ENCODE results near the gene SORCS2.

Gene SORCS2

DNA sequence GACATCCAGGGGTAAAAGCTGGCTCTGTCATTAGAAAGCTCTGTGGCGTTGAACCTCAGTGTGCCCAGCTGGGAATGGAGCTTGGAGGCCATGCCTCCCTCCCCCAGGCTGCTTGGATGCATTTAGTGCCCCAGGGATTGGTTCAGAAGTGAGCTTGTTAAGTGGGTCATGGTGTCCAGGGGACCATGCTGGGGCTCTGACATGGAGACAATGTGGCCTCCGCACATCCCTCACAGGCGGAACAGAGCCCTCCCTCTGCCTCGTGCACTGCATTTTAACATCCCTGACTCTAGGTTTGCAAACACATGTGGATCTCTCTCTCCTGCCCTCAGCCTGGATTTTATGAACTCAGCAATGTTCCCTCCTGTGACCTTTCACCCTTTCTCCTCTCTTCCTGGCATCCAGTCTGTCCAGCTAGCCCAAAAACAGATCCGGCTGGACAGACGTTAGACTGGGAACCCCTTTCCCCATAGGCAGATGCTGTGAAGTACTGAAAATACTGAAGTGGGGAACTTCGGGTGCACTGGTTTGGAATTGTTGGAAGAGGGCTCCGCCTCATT, 81.5 kb downstream of the SORCS2 start:
- DNase-seq: no peak

DNA sequence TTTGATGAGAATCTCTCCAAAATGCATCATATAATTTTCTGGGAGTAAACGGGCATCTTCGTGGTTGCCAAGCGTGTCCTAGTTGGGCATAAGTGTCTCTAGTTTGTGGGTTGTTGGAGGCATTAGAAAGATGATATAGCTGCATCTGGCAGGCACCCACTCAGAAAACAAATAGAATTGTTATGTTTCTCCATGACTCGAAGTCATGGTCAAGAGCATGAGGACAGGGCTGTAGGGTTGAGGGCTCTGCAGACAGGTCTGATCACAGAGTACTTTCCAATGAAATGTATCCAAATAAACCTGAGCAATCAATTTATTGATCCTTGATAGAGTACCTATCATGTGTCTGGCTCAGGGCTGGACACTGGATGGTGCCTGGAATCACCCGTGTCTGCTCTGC, 82.7 kb downstream of the SORCS2 start:
- no peak for DNase-seq

DNA sequence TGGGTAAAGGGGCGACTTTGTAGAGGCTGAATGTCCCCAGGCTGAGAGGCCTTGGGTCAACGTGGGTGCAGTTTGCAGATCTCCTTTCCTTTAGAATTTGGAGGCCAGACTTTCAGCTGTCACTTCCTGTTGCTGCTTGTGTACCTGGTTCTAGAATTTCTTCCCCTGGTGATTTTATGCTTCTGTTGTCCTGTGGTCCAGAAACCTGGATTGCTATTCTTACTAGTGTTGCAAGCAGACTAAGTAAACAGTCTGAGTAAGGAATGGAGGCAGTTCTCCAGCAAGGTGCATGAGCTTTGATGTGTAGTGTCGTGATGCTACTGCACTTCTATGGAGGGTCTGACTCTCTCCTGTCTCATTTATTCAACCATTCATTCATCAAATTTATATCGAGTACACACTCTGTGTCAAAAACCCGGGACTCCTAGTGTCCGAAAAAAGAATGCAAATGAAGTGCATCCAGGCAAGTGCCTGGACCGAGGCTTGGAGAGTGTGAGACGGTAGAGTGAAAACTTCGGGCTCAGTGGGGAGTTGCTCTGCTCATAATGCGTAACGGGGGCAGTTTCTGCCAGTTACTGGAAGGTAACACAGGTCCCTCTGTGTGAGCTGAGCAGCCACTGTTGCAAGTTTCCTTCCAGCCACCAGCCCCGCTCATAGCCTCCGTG, 83.3 kb downstream of the SORCS2 start:
- DNase-seq: no peak

DNA sequence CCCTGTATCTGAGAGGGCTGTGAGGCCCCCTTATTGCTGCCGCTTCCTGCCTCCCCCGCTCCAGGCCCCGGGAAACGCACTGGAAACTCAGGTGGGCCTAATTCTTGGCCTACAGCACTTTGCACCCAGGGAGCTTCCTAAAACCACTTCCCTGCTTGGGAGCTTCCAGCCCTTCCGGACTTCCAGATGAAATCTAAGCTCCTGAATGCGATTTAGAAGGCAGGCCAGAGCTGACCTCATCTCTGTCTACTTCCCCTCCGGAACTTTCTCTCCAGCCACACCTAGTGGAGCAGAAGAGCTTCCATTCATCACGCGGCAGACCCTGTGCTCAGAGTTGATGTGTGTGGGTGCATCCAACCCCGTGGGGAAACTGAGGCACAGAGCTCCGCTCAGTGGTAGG, 84.2 kb downstream of the SORCS2 start:
- no peak for DNase-seq

DNA sequence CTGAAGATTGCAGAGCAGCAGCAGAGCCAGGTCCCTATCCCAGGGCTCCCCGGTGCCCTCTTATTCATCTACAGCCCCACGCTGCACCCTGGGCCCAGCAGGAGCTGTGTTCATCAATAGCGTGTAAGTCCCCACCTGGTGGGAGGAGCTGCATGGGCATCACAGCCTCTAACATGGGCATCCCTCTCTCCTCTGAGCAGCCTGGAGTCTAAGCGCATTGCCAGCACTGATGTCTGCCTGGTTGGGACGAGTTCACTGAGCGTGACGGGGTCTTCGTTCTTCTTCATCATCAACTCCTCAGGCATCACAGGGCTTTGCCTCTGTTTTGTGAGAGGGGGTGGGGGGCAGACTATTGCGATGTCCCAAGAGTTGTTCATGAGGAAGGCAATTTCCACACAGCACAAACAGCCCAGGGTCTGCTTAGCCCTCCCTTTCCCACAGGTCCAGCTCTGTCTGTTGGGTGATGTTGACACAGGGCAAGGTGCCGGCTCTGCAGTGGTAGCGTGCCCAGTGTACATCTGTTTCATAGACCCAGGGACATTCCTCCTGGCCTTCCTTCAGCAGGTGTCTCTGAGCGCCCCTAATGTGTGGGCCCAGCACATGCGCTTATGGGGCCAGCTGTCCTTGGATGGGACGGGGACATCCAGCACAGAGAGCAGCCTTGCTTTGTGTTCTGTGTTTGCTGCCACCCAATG, 85.9 kb downstream of the SORCS2 start:
- DNase-seq: no peak

DNA sequence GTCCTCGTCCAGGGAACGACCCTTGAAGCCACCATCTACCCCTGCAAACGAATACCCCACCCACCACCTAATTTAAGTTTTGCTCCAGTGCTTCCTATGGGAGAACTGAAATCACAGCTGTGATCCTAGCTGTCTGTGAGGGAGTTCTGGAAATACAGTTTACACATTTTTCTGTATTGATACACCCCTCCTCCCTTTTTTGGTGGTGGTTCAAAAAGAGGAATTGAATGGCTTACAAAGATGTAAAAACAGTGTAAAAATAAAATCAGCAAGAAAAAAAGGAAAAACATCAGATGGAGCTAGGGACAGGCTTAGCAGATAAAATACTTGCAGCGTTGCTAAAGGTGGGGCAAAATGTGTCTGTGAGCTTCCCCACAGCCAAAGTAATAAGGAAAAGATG, 86.6 kb downstream of the SORCS2 start:
- DNase-seq: no peak

DNA sequence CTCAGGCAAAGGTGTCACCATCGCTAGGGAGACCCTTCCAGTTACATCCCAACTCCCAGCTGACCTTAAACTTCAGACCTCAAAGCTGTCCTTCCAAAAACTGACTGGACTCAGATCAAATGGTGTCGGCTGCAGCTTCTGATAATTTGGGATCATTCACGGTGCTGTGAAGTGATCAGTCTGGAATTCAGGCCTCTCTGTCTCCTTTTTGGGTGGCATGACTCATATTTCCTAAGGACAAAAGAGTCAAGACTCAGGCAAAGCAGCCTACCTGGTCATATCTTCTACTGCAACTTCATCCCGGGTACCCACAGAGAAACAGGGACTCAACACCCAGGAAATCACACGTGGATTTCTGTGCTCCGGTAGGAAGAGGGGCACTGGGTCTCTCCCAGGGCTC, 87.6 kb downstream of the SORCS2 start:
- no peak for DNase-seq

DNA sequence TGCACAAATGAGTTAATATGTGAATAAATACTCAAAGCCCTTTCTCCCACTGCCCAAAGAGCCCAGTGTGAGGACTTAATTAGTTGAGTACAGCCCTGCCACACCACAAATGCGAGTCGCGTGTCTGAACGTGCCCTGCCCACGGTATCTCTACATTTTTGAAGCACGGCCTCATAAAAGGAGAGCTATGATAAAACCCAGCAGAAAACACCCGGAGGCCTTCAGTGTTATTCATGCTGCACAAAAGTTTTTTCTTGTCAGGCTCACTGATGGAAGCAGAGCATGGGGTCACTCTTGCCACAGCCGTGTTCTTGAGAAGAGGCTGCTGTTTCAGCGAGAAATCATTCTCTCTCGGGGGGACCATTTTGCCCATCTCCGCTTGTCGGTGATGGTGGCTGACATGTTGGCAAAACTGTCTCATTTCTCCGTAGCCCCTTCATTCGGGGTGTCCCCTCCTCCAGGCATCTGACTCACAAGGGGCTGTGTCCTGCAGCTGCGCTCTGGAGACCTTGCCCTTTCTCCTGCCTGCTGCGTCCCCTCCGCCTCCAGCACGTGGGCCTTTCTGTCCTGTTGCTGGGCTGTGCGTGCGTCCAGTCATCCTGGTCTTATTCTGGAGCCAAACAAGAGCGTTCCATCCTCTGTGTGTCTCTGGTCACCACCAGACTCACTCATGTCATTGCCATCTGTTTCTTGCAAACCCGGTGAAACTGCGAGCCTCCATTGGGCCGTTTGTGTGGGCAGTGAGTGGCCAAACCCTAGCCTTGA, 88.8 kb downstream of the SORCS2 start:
- no peak for DNase-seq

DNA sequence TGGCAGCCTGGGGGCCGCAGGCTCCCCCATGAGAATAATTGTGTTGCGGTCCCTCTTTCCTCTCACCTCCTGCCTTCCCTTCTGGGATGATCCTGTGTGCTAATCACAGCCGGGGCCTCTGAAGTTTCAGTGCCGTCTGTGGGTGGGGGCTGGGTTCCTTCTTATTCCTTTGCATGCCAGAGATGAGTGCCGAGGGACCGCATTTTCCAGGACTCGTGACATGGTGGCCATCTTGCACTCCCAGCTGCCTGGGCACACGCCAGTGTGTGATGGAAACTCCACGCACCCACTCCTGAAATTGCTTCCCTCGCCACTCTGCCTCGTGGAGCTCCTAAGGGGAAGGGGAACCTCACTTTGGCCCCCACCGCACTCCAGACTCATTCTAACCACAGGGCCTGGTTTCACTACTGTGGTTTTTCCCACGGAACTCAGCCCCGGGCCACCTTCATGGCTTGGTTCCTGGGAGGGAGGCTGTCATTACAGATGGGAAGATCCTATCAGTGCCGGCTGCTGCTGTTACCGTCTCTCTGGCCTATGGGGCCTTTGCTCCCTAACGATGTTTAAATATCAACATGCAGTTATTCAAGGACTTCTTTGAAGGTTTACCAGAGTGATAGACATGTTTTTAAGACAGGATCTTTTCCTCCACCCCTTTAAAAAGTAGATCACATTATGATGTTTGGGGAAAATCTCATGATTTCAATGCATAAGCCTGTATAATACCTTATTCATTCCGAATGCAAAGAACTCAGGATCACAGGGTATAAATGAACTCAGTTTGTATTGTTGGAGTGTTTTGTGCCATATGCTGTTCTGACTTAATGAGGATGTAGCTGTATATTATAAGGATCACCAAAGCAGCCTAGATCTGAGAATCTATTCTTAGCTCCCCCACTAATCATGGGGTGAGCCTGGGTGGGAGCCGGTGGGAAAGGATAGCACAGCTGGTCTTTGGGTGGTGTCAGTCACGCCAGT, 89.6 kb downstream of the SORCS2 start:
- DNase-seq: no peak

DNA sequence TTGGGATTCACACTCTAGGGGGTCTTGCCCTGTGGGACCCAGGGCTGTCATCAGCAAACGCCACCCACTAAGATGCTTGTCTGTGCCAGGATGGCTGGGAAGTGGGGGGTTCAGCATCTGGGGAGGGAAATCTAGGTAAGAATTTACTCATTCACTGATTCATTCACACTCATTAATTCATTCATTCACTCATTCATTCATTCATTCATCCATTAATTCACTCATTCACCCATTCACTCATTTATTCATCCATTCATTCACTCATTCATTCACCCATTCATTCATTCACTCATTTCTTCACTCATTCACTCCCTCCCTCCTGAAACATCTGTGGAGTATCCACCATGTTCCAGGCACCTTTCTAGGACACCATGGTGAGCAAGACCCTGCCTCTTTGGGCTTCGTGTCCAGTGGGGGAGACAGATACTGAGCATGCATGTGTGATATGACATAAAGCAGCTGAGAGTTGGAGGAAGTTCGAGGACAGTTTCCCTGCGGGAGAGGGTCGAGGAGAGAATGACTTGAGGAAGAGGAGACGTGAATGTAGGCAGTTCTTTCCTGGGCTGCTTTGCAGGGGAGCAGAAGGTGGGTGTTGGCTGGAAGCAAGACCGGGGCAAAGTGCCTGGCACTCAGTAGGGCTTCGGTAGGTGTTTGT, 90.6 kb downstream of the SORCS2 start:
- no peak for DNase-seq

DNA sequence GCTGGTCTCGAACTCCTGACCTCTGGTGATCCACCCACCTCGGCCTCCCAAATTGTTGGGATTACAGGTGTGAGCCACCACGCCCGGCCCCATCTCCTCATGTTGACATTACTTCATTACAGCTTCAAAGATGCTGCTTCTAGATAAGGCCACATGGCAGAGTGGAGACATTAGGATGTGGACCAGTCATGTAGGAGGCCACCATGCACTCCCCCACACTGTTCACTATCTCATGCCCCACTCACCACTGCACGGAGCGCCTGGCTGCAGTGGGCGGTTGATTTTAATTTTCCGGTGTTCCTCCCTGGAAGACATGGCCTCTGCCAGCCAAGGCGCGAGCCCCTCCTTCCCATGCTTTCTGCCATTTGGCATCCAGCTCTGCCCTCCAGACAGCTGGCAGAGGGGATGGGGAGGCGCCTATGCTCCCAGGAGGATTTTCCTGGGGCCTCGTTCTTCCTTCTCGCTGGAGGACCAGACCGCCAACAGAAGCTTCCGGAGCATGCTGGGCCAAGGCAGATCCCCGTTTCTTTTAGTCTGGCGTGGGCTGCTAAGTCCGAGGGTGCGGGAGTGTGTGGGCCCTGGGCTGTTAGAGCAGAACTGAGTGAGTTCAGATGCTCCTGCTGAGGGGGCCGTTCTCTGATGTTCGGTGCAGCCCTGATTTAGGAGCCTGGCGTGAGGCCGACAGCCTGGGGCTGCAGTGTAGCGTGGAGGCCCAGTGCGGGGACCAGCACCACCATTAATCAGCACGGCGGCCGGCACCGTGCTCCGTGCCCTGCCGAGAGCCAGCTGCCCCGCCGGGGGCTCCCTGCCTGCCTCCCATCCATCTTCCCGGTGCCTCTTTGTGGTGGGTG, 93.1 kb downstream of the SORCS2 start:
- no peak for DNase-seq

DNA sequence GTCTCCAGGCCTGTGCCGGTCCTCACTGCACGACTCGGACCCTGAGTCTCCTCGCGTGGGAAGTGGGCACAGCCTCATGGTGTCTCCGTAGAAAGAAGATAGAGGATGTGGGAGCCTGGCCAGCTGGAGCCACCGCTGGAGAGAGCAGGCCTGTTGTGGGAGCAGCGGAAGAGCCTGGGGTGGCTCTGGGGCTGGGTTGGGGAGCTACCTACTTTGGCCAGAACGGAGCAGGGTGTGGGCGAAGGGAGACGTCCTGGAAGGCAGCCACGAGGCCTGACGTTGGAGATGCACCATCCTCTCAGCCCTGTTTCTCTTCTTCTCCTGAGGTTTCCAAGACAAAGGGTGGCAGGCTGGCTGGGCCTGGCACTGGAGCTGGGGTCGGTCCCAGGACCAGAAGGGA, 93.8 kb downstream of the SORCS2 start:
- no peak for DNase-seq

DNA sequence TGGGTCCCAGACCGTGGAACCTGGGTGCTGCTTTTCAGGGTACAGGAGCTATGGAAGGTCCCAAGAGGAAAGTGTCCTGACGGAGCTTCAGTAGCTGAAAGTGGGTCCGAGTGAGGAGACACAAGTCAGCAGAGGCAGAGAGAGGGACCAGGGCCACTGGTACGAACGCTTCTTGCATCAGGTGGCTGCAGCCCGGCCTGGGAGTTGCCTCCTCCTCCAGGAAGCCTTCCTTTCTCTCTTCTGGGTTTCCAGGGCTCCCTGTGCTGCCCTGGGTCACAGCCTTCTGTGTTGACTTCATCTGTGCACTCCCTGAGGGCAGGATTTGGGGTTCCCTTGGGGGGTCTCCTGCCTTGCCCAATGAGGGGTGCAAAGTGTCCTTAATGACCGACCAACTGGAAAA, 94.5 kb downstream of the SORCS2 start:
- DNase-seq: no peak

DNA sequence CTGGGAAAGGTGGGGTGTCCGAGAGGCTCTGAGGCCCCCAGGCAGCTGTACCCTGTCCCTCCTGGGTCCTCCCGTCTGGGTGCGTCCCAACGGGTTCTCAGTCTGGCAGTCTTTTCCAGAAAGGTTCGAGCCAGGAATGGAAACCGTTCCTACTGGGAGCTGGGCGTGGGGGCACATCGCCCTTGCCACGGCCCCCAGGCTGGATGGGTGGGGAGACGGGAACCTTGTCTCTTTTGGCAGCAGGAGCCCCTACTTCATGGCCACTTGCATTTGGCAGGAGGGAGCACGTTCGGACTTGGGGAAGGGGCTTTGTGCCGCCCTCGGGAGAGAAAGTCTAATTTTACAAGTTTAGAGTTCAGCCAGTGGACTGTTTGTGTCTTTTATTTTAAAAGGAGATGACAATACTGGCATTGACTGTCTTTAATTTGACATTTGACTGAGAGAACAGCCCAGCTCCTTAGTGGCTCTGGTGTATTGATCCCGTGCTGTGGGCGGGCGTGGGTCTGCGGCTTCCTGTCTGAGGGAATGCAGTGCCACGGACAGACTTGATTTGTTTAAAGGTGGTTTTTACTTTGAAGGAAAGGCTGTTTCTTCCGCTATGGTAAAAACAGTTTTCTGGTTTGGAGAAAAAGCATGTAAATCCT, 95.1 kb downstream of the SORCS2 start:
- no peak for DNase-seq

DNA sequence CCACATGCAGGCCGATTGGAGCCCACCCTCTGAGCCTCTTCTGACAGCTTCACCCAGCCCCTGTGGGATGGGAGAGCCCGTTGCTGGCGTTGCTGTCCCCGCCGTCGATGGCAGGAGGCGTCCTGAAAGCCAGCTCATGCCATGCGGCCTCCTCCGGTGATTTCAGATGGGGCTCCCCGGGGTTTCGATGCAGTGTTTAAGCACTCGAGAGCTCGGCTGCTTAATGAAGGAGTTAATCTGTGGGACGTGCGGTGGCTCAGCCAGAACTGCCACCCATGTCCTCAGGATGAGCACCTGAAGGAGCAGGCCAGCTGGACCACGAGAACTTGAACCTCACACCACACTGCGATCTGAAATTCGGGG, 95.6 kb downstream of the SORCS2 start:
- DNase-seq: no peak

DNA sequence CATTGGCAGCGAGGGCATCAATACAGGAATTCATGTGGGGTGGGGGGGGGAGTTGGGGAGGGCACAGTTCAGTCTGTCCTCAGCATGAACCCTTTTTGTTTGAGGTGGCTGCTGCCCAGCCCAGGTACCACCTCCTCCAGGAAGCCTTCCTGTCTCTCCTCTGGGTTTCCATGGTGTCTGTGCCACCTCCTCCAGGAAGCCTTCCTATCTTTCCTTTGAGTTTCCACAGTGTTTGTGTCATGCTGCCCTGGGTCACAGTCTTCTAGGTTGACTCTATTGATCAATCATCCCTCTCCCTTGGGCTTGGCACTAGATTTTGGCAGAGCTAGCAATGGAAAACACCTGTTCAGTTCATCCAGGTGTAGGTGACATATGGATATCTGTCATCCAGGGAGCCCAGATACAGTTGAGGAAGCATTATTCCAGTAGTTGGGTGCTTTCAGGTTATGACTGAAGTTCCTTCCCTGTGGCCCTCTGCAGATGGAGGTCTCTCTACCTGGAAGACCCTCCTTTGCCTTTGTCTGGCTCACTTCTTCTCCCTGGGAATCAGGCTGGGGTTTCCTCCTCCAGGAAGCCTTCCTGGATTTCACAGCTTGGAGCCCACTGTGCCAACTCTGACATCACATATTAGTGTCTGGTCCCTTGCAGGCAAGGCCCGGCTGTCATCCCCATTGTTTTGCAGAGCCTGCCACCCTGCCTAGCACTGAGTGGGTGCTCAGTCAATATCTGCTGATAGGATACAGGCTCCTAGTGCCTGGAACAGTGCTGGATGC, 96.6 kb downstream of the SORCS2 start:
- no peak for DNase-seq

DNA sequence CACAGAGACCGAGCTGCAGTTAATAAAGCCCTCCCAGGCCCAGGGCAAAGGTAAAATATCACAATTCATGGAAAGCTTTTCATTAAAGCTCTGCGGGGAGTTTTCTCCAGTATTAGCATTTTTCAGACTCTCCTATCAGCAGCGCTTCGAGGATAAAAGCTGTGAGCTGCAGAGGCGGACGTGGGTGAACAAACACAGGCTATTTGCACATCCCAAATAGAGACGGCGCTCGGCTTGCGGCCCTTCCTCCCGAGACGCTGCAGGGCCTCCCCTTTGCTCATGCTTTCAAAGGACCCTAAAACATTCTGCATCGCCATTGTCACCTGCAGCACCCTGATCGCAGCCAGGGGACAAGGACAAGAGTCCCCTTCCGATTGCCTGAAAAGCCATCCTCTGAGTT, 97.3 kb downstream of the SORCS2 start:
- DNase-seq: no peak

DNA sequence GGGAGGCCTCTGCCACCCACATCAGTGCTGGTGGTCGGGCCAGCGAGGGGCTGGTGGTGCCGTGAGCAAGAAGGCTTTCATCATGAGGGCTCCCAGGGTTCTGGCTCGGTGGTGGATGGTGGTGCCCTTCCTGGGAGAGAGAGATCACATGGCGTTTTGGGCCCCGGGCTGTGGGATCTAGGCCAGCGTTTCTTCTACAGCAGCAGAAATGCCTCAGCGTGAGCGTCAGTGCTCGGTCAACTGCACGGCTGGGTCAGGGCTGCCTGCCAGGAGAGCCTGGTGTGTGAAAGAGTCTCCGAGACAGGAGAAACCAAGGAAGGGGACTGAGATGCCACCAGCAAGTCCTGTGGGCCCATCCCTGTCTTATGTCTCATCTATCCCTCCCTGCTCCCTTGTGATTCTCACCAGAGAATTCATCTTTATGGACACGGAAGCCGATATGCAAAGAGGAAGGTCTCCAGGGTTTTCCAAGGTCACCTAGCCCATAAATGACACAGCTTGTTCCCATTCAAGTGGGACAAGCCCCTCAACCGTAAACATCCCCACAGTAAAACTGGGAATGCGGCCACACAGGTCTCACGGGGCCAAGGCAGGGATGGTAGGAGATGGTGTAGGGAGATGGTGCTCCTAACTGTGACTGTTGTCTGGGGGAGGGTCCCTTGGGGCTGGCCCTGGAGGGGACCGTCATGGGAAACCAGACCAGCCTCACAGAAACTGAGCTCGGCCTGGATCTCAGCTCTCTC, 99.2 kb downstream of the SORCS2 start:
- no peak for DNase-seq

DNA sequence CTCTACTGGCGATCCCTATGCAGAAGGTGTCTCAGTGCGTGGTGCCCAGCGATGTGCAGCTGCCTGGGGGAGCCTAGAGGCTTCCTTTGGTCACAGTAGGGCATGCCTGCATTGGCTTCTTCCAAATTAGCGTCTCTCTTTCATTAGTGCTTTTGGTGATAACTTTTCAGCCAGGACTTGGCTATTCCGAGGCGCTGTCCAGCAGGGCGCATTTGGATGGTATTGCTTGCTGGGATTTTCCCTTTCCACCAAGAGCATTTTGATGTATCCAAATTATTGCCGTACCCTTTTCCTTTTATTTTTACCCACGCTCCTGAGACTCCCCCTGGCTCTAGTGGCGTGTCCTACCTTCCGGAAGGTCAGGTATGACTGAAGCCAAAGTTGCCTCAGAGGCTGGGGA, 101.4 kb downstream of the SORCS2 start:
- no peak for DNase-seq

All from activated gamma-delta T cell treated with Interleukin-2 at 50 U/mL for 16 hours (primary cell).